CD4-positive, alpha-beta T cell (primary cell): ENCODE results near the gene FBXL2. TPM values are rescaled to one million over a fixed set of nuclear protein-coding genes. Genes with fewer than 3 reads are reported as not detected.

ENCODE experiments used
- ATAC-seq: fragments of 200-7000 bp; cut with Tn5 transposase; one replicate; pipeline ENCODE4 v1.10.0; 2022; ENCODE audit warnings: mild to moderate bottlenecking; ENCODE audit not compliant: poor library complexity
- CTCF ChIA-PET: fragments of 350-600 bp; sonication (Branson Sonifier 250); formaldehyde crosslinking; loops from one replicate; lab custom pipeline; 2021; ENCODE audit warnings: antibody characterized with exemption, inconsistent platforms; lab: Charles Lee
- POLR2A ChIA-PET: fragments of 350-600 bp; sonication (Branson Sonifier 250); formaldehyde crosslinking; loops from one replicate; lab custom pipeline; 2021; ENCODE audit warnings: antibody characterized with exemption, inconsistent platforms; lab: Charles Lee
- DNase-seq, 14 experiments: peaks; one replicate each; pipeline ENCODE4 v3.0.0-alpha.2; 2013 to 2020; ENCODE audit warnings: mixed read lengths in 2 of 14
- H3K27ac ChIP-seq, 2 donors: one replicate each; pipeline versions ENCODE4 v1.5.1 to v1.7.0; 2013; ENCODE audit warnings: low read length in 2 of 2, low read depth in 1 of 2, mild to moderate bottlenecking in 1 of 2
- H3K27me3 ChIP-seq, 2 experiments: 1 replicate in 1 of 2; 2 replicates in 1 of 2; pipeline versions ENCODE4 v1.6.1 to v1.7.0; 2013; ENCODE audit warnings: low read length in 2 of 2, control low read depth in 1 of 2, mild to moderate bottlenecking in 1 of 2, moderate library complexity in 1 of 2; ENCODE audit not compliant: insufficient read depth in 2 of 2, control insufficient read depth in 1 of 2
- H3K36me3 ChIP-seq: one replicate; pipeline ENCODE4 v1.6.1; 2013; ENCODE audit warnings: low read length, control low read depth; ENCODE audit not compliant: insufficient read depth
- H3K4me1 ChIP-seq: one replicate; pipeline ENCODE4 v1.6.1; 2013; ENCODE audit warnings: low read length, control low read depth; ENCODE audit not compliant: insufficient read depth
- H3K4me3 ChIP-seq: one replicate; pipeline ENCODE4 v1.5.1; 2013; ENCODE audit warnings: mild to moderate bottlenecking, low read length, moderate library complexity
- H3K9me3 ChIP-seq, 2 experiments: 1 replicate in 1 of 2; 2 replicates in 1 of 2; pipeline versions ENCODE4 v1.6.1 to v1.7.0; 2013; ENCODE audit warnings: low read length in 2 of 2, mild to moderate bottlenecking in 2 of 2, control low read depth in 1 of 2, moderate library complexity in 1 of 2; ENCODE audit not compliant: control insufficient read depth in 1 of 2, insufficient read depth in 1 of 2
- H3K27ac Mint-ChIP-seq: one replicate; pipeline ENCODE4 v1.8.0; 2020; ENCODE audit warnings: mixed read lengths
- H3K27me3 Mint-ChIP-seq: one replicate; pipeline ENCODE4 v1.8.0; 2021; ENCODE audit warnings: mixed read lengths
- H3K36me3 Mint-ChIP-seq: one replicate; pipeline ENCODE4 v1.8.0; 2021; ENCODE audit warnings: low read depth, mixed read lengths
- H3K4me1 Mint-ChIP-seq: one replicate; pipeline ENCODE4 v1.8.0; 2021; ENCODE audit warnings: low read depth, mixed read lengths
- H3K4me3 Mint-ChIP-seq: one replicate; pipeline ENCODE4 v1.8.0; 2020; ENCODE audit warnings: mild to moderate bottlenecking, mixed read lengths
- H3K9me3 Mint-ChIP-seq: one replicate; pipeline ENCODE4 v1.8.0; 2020; ENCODE audit warnings: mixed read lengths
- CTCF ChIP-seq: fragments of 200-600 bp; IDR thresholded peaks from one replicate; pipeline ENCODE4 v1.8.0; 2022; ENCODE audit warnings: antibody characterized with exemption, mild to moderate bottlenecking
- intact Hi-C, 2 experiments: fragments of 100-400 bp; cut with DNase I in 1 of 2; cut with micrococcal nuclease in 1 of 2; formaldehyde crosslinking; loops; one replicate each; pipeline versions ENCODE4 v1.15.1 to v1.9.0; 2023 to 2025; cut with DNase I, micrococcal nuclease
- total RNA-seq, 174 experiments: library from RNA in 2 of 174; stranded (reverse) in 2 of 174; gene quantifications; one replicate each; pipeline ENCODE4 v1.2.3 and lab custom pipeline; 2021 to 2026

The FBXL2 gene
- total RNA-seq, 2 experiments from 2014 or later: not detected

GRCh38 chr3:33430061-33430460 is 152.8 kb downstream of the FBXL2 start:
- DNase-seq (no peak), ATAC-seq (no peak)
- Histone ChIP-seq H3K4me3 (no peak overlapping the region), H3K27me3 (no peaks in the 10 kb centered on the region), H3K4me1 (peaks cover 42% of the 10 kb centered on the region), H3K36me3 (peaks cover 5% of the 10 kb centered on the region), H3K9me3 (no peaks in the 10 kb centered on the region), H3K27ac (no peak overlapping the region)
- Mint-ChIP-seq H3K27ac (peak overlapping the region; percentile 82), H3K9me3 (no peaks in the 10 kb centered on the region), H3K4me3 (no peak overlapping the region), H3K4me1 (peaks cover 74% of the 10 kb centered on the region), H3K27me3 (no peaks in the 10 kb centered on the region), H3K36me3 (peaks cover 45% of the 10 kb centered on the region)
- ChIA-PET POLR2A (interaction anchor here (0.9 to 2.0 kb wide), 3 partner anchors 9 to 10 kb away, joined by 3 to 5 read pairs (median 4); partner anchors contain the start of gene UBP1), CTCF (no interaction called here)
- no peak for TF ChIP-seq CTCF
- intact Hi-C loops: no loop called here

GRCh38 chr3:33430571-33430970 is 153.3 kb downstream of the FBXL2 start:
- ChIA-PET CTCF (no interaction called here), POLR2A (interaction anchor here (0.9 kb wide), 1 partner anchor 10 kb away, joined by 4 read pairs; the partner anchor contains the start of gene UBP1)
- no peak for TF ChIP-seq CTCF
- peak overlapping the region; percentile 63 for H3K4me3 Mint-ChIP-seq
- H3K4me3 ChIP-seq: no peak overlapping the region
- no peaks in the 10 kb centered on the region for H3K9me3 Mint-ChIP-seq
- peaks cover 79% of the 10 kb centered on the region for H3K4me1 Mint-ChIP-seq
- H3K27ac ChIP-seq: no peak overlapping the region
- H3K36me3 ChIP-seq: peaks cover under 1% of the 10 kb centered on the region
- DNase-seq (no peak), ATAC-seq (no peak)
- H3K27ac Mint-ChIP-seq: peak overlapping the region; percentile 82
- H3K36me3 Mint-ChIP-seq: peaks cover 41% of the 10 kb centered on the region
- peaks cover 45% of the 10 kb centered on the region for H3K4me1 ChIP-seq
- intact Hi-C loops: no loop called here
- no peaks in the 10 kb centered on the region for H3K27me3 ChIP-seq
- H3K9me3 ChIP-seq: no peaks in the 10 kb centered on the region
- H3K27me3 Mint-ChIP-seq: no peaks in the 10 kb centered on the region

DNA sequence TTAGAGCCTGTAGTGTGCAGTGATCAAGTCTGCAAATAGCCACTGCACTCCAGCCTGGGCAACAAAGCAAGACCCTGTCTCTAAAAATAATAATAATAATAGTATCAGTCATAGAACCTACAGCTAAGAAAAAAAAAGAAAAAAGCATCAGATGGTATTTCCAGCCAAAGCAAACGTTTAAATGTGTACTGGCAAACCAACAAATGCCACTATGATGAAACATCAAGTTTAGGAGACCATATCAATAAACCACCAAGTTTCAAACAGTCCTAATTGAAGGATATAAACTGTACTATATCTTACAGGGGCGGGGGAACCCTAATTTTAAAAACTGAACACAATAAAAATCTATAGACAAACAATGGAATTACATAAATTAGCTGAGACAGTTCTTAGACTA is 156.6 kb downstream of the FBXL2 start:
- Mint-ChIP-seq H3K9me3 (no peaks in the 10 kb centered on the region), H3K4me3 (peak overlapping the region; percentile 63), H3K36me3 (peaks cover 32% of the 10 kb centered on the region), H3K27me3 (no peaks in the 10 kb centered on the region), H3K4me1 (peaks cover 89% of the 10 kb centered on the region), H3K27ac (peak overlapping the region; percentile 54)
- POLR2A ChIA-PET: no interaction called here
- ATAC-seq (no peak), DNase-seq (no peak)
- Histone ChIP-seq H3K36me3 (no peaks in the 10 kb centered on the region), H3K4me3 (no peak overlapping the region), H3K27me3 (no peaks in the 10 kb centered on the region), H3K27ac (no peak overlapping the region), H3K4me1 (peaks cover 54% of the 10 kb centered on the region), H3K9me3 (no peaks in the 10 kb centered on the region)
- intact Hi-C loops: no loop called here
- CTCF ChIA-PET: no interaction called here
- no peak for TF ChIP-seq CTCF

Other genes with a start within 250 kb of the FBXL2 start
- 10 to 100 TPM; 20.1 to 22.8 TPM for gene GLB1, start 180.3 kb upstream of the FBXL2 start, total RNA-seq
- 1 to 10 TPM; 8.5 TPM for gene TMPPE, start 180.3 kb upstream of the FBXL2 start, total RNA-seq
- gene CRTAP, start 163.4 kb upstream of the FBXL2 start, total RNA-seq: 10 to 100 TPM; 38.2 to 40.3 TPM
- gene SUSD5, start 58.6 kb upstream of the FBXL2 start, total RNA-seq: not detected
- gene UBP1, start 163.0 kb downstream of the FBXL2 start, total RNA-seq: 10 to 100 TPM; 59.5 to 61.6 TPM